ENCODE results near the gene PCDHB10.
A peak's percentile ranks its signal among the peaks of the same experiment; 100 is the strongest.
"Not testable (repeated sequence)": the region's sequence is repeated elsewhere in the genome, so short reads cannot be mapped to it uniquely, and the experiment has no call there.

PCDHB10 gene

DNA sequence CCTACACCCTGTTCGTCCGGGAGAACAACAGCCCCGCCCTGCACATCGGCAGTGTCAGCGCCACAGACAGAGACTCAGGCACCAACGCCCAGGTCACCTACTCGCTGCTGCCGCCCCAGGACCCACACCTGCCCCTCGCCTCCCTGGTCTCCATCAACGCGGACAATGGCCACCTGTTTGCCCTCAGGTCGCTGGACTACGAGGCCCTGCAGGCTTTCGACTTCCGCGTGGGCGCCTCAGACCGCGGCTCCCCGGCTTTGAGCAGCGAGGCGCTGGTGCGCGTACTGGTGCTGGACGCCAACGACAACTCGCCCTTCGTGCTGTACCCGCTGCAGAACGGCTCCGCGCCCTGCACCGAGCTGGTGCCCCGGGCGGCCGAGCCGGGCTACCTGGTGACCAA, 3.5 kb upstream of the PCDHB10 start:
- DNase-seq (ENCODE audit: low spot score), result not testable (repeated sequence)

DNA sequence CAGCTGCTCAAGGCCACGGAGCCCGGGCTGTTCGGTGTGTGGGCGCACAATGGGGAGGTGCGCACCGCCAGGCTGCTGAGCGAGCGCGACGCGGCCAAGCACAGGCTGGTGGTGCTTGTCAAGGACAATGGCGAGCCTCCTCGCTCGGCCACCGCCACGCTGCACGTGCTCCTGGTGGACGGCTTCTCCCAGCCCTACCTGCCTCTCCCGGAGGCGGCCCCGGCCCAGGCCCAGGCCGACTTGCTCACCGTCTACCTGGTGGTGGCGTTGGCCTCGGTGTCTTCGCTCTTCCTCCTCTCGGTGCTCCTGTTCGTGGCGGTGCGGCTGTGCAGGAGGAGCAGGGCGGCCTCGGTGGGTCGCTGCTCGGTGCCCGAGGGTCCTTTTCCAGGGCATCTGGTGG, 3.0 kb upstream of the PCDHB10 start:
- not testable (repeated sequence) for DNase-seq (ENCODE audit: low spot score)

DNA sequence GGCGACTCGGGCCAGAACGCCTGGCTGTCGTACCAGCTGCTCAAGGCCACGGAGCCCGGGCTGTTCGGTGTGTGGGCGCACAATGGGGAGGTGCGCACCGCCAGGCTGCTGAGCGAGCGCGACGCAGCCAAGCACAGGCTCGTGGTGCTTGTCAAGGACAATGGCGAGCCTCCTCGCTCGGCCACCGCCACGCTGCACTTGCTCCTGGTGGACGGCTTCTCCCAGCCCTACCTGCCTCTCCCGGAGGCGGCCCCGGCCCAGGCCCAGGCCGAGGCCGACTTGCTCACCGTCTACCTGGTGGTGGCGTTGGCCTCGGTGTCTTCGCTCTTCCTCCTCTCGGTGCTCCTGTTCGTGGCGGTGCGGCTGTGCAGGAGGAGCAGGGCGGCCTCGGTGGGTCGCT, 2.2 kb downstream of the PCDHB10 start:
- not testable (repeated sequence) for DNase-seq (ENCODE audit: low spot score)

DNA sequence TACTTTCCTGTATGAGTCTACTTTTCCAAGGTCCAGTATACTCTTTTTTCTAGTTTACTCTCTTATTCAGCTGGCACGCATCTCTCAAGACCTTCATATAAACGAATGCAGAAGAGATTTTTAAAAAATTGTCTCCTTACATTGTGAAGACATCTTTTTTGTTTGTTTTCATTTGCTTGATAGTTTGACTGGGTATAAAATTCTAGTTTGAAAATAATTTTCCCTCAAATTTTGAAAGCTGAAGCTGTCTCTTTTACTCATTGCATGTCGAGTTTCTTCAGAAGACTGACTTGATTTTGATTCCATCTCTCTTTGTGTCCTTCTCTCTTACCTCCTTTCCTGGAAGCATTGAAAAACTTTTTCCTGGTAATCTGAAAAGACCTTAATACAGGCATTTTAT, 4.2 kb downstream of the PCDHB10 start:
- no peak for DNase-seq (ENCODE audit: low spot score)

DNA sequence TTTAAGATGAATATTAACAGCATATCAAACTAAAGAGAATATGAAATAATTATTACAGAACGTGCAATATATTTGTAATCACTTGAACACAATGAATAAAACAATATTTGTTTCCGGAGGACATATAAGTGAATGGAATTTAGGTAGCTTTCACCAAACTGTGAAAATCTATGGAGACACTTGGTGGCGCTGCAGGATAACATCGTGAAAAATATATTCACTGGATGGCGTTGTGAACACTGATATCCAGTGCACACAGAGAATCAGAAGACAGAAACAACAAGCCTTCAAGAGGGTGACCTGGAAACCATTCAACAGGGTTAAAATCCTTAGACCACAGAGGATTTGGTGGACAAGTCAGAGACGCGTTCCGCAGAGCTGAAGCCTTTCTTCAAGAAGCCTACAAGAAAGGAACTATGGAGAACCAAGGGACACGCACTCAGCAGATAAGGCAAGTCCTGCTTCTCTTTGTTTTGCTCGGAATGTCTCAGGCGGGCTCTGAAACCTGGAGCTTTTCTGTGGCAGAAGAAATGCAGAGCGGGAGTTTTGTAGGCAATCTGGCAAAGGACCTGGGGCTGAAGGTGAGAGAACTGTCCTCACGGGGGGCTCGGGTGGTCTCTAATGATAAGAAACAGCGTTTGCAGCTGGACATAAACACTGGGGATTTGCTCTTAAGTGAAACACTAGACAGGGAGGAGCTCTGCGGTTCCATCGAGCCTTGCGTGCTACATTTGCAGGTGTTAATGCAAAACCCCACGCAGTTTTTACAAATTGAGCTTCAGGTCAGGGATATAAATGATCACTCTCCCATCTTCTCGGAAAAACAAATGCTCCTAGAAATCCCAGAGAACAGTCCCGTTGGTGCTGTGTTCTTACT, 7.4 kb downstream of the PCDHB10 start, which contains the start of gene PCDHB11:
Gene PCDHB11 (plus strand): TSS at position 269 of the 877 bp plus-strand sequence. CDS start 148 bp downstream, at position 417.
- DNase-seq (ENCODE audit: low spot score), result no peak

DNA sequence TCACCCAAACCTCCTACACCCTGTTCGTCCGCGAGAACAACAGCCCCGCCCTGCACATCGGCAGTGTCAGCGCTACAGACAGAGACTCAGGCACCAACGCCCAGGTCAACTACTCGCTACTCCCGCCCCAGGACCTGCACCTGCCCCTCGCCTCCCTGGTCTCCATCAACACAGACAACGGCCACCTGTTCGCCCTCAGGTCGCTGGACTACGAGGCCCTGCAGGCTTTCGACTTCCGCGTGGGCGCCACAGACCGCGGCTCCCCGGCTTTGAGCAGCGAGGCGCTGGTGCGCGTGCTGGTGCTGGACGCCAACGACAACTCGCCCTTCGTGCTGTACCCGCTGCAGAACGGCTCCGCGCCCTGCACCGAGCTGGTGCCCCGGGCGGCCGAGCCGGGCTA, 9.0 kb downstream of the PCDHB10 start:
- DNase-seq (ENCODE audit: low spot score), result not testable (repeated sequence)

DNA sequence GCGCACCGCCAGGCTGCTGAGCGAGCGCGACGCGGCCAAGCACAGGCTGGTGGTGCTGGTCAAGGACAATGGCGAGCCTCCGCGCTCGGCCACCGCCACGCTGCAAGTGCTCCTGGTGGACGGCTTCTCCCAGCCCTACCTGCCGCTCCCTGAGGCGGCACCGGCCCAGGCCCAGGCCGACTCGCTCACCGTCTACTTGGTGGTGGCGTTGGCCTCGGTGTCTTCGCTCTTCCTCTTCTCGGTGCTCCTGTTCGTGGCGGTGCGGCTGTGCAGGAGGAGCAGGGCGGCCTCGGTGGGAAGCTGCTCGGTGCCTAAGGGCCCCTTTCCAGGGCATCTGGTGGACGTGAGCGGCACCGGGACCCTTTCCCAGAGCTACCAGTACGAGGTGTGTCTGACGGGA, 9.5 kb downstream of the PCDHB10 start:
- not testable (repeated sequence) for DNase-seq (ENCODE audit: low spot score)

DNA sequence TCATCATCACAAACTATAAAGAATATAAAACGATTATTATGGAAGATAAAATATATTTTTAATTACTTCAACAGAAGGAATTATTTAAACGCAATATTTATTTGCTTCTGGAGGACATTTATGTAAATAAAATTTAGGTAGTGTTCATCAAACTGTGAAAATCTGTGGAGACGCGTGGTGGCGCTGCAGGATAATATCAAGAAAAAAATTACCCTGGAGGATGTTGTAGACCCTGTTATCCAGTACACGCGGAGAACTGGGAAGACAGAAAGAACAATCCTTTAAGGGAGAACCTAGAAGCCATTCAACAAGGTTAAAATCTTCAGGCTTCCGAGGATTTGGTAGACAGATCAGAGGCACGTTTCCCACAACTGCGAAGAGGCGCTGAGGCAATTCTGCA, 16.3 kb downstream of the PCDHB10 start, which contains the start of gene PCDHB12:
Gene PCDHB12 (plus strand): TSS at position 242 of the 400 bp plus-strand sequence. CDS start 189 bp downstream, outside the sequence.
- DNase-seq (ENCODE audit: low spot score), result peak; percentile 14

DNA sequence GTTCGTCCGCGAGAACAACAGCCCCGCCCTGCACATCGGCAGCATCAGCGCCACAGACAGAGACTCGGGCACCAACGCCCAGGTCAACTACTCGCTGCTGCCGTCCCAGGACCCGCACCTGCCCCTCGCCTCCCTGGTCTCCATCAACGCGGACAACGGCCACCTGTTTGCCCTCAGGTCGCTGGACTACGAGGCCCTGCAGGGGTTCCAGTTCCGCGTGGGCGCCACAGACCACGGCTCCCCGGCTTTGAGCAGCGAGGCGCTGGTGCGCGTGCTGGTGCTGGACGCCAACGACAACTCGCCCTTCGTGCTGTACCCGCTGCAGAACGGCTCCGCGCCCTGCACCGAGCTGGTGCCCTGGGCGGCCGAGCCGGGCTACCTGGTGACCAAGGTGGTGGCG, 18.1 kb downstream of the PCDHB10 start:
- DNase-seq (ENCODE audit: low spot score), result not testable (repeated sequence)

DNA sequence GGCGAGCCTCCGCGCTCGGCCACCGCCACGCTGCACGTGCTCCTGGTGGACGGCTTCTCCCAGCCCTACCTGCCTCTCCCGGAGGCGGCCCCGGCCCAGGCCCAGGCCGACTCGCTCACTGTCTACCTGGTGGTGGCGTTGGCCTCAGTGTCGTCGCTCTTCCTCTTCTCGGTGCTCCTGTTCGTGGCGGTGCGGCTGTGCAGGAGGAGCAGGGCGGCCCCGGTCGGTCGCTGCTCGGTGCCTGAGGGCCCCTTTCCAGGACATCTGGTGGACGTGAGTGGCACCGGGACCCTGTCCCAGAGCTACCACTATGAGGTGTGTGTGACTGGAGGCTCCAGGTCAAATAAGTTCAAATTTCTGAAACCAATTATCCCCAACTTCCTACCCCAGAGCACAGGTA, 18.7 kb downstream of the PCDHB10 start:
- DNase-seq (ENCODE audit: low spot score), result not testable (repeated sequence)

DNA sequence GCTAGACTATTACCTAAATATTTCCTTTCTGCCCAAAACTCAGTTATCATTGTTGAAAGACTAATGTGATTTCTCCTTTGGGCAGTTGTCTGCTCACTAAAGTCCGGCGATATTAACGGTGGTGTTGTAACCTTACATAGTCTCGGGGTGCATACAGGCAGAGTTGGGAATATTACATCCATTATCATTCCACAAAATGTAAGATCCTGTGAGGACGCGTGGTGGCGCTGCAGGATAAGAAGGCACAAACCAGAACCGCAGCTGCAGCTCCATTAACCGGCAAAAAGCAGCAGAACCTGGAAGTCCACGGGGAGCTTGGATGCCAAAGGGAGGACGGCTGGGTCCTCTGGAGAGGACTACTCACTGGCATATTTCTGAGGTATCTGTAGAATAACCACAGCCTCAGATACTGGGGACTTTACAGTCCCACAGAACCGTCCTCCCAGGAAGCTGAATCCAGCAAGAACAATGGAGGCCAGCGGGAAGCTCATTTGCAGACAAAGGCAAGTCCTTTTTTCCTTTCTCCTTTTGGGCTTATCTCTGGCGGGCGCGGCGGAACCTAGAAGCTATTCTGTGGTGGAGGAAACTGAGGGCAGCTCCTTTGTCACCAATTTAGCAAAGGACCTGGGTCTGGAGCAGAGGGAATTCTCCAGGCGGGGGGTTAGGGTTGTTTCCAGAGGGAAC, 21.6 kb downstream of the PCDHB10 start, which contains the start of gene PCDHB13:
Gene PCDHB13 (plus strand): TSS at position 264 of the 684 bp plus-strand sequence. CDS start 205 bp downstream, at position 469.
- DNase-seq (ENCODE audit: low spot score), result peak; percentile 1

DNA sequence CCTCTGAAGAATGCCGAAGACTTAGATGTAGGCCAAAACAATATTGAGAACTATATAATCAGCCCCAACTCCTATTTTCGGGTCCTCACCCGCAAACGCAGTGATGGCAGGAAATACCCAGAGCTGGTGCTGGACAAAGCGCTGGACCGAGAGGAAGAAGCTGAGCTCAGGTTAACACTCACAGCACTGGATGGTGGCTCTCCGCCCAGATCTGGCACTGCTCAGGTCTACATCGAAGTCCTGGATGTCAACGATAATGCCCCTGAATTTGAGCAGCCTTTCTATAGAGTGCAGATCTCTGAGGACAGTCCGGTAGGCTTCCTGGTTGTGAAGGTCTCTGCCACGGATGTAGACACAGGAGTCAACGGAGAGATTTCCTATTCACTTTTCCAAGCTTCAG, 22.4 kb downstream of the PCDHB10 start:
- DNase-seq (ENCODE audit: low spot score), result not testable (repeated sequence)

DNA sequence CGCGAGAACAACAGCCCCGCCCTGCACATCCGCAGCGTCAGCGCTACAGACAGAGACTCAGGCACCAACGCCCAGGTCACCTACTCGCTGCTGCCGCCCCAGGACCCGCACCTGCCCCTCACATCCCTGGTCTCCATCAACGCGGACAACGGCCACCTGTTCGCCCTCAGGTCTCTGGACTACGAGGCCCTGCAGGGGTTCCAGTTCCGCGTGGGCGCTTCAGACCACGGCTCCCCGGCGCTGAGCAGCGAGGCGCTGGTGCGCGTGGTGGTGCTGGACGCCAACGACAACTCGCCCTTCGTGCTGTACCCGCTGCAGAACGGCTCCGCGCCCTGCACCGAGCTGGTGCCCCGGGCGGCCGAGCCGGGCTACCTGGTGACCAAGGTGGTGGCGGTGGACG, 23.4 kb downstream of the PCDHB10 start:
- DNase-seq (ENCODE audit: low spot score), result not testable (repeated sequence)

DNA sequence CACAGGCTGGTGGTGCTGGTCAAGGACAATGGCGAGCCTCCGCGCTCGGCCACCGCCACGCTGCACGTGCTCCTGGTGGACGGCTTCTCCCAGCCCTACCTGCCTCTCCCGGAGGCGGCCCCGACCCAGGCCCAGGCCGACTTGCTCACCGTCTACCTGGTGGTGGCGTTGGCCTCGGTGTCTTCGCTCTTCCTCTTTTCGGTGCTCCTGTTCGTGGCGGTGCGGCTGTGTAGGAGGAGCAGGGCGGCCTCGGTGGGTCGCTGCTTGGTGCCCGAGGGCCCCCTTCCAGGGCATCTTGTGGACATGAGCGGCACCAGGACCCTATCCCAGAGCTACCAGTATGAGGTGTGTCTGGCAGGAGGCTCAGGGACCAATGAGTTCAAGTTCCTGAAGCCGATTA, 23.9 kb downstream of the PCDHB10 start:
- DNase-seq (ENCODE audit: low spot score), result not testable (repeated sequence)

DNA sequence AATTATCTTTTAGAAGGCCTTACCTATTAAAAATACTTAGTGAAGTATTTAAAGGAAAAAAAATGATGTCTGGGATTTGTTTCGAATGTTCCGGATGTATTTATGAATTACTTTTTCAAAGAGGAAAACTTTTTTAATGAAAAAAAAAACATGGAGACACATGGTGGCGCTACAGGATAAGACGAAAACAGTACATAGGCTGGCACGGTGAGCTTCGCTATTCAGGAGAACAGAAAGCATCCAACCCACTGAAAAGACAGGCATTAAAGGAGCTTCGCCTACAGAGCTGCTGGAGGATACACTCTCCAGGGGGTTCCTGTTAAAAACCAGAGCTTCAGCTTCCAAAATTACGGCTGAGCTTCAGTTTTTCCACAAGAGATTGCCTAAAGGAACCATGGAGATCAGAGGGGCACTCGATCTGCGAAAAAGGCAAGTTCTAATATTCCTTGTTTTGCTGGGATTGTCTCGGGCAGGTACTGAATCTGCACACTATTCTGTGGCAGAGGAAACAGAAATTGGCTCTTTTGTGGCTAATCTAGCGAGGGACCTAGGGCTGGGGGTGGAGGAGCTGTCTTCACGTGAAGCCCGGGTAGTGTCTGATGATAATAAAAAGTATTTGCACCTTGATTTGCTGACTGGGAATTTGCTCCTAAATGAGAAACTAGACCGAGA, 31.1 kb downstream of the PCDHB10 start, which contains the start of gene PCDHB14:
Gene PCDHB14 (plus strand): TSS at position 232 of the 672 bp plus-strand sequence. CDS start 163 bp downstream, at position 395.
- peak; percentile 24 for DNase-seq (ENCODE audit: low spot score)

DNA sequence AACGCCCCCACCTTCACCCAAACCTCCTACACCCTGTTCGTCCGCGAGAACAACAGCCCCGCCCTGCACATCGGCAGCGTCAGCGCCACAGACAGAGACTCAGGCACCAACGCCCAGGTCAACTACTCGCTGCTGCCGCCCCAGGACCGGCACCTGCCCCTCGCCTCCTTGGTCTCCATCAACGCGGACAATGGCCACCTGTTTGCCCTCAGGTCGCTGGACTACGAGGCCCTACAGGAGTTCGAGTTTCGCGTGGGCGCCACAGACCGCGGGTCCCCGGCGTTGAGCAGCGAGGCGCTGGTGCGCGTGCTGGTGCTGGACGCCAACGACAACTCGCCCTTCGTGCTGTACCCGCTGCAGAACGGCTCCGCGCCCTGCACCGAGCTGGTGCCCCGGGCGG, 32.7 kb downstream of the PCDHB10 start:
- DNase-seq (ENCODE audit: low spot score), result not testable (repeated sequence)

DNA sequence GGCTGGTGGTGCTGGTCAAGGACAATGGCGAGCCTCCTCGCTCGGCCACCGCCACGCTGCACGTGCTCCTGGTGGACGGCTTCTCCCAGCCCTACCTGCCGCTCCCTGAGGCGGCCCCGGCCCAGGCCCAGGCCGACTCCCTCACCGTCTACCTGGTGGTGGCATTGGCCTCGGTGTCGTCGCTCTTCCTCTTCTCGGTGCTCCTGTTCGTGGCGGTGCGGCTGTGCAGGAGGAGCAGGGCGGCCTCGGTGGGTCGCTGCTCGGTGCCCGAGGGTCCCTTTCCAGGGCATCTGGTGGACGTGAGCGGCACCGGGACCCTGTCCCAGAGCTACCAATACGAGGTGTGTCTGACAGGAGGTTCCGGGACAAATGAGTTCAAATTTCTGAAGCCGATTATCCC, 33.3 kb downstream of the PCDHB10 start:
- DNase-seq (ENCODE audit: low spot score), result not testable (repeated sequence)

DNA sequence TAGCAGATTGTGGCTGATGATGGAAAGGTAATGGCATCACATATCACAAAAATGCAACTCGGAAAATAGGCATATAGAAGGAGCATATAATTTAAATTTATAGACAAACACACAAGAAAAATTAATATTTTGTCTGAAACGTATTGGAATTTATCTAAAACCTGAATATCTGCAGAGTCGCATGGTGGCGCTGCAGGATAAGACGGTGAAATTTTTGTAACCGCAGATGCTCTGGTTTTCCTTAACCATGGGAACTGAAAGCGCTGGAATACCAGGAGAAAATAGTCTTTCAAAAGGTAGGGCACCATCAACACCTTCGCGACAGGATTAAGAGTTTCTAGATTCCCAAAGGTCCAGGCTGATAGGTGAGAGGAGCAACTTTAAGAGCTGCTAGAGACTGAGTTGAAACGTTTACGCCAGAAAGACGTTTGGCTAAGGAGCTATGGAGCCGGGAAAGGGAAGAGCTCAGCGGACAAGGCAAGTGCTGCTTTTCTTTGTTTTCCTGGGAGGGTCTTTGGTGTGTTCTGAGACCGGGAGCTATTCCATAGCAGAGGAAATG, 42.0 kb downstream of the PCDHB10 start:
- DNase-seq (ENCODE audit: low spot score), result no peak

DNA sequence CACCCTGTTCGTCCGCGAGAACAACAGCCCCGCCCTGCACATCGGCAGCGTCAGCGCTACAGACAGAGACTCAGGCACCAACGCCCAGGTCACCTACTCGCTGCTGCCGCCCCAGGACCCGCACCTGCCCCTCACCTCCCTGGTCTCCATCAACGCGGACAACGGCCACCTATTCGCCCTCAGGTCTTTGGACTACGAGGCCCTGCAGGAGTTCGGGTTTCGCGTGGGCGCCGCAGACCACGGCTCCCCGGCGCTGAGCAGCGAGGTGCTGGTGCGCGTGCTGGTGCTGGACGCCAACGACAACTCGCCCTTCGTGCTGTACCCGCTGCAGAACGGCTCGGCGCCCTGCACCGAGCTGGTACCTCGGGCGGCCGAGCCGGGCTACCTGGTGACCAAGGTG, 43.8 kb downstream of the PCDHB10 start:
- DNase-seq (ENCODE audit: low spot score), result not testable (repeated sequence)

DNA sequence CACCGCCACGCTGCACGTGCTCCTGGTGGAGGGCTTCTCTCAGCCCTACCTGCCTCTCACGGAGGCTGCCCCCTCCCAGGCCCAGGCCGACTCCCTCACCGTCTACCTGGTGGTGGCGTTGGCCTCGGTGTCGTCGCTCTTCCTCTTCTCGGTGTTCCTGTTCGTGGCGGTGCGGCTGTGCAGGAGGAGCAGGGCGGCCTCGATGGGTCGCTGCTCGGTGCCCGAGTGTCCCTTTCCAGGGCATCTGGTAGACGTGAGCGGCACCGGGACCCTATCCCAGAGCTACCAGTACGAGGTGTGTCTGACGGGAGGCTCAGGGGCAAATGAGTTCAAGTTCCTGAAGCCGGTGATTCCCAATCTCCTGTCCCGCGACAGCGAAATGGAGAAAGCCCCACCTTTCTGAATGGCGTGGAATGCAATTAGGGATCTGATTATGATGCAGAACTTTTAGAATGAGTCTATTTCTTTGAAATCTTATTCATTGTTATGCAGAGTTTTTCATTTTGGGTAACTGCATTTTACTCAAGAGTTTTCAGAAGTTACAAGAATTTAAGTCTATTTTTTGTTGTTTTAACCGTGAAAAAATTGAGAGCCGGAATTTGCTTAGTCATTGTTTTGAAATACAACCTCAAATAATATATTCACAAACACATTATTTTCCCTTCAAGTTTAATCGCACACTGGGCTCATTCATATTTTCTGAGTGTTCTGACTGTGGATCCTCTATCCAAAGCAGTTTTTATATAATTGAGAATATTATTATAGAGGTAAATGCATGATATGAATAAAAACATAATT, 44.6 kb downstream of the PCDHB10 start:
- no peak for DNase-seq (ENCODE audit: low spot score)

DNA sequence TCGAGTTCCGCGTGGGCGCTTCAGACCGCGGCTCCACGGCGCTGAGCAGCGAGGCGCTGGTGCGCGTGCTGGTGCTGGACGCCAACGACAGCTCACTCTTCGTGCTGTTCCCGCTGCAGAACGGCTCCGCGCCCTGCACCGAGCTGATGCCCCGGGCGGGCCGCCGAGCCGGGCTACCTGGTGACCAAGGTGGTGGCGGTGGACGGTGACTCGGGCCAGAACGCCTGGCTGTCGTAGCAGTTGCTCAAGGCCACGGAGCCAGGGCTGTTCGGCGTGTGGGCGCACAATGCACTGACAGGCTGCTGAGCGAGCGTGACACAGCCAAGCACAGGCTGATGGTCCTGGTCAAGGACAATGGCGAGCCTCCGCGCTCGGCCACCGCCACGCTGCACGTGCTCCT, 49.3 kb downstream of the PCDHB10 start:
- no peak for DNase-seq (ENCODE audit: low spot score)

Measured in pons (tissue), 1 donor.